HepG2 (cell line): ENCODE measurements around the gene SH2D3C. TPM values are rescaled to one million over a fixed set of nuclear protein-coding genes. Genes with fewer than 3 reads are reported as not detected.

Source experiments
- ATAC-seq: fragments of 200-7000 bp; cut with Tn5 transposase; 3 replicates; pipeline ENCODE4 v1.9.1; 2020; ENCODE audit warnings: mild to moderate bottlenecking, moderate library complexity
- BruUV-seq: library from RNA; stranded (reverse); fragments of 400-500 nt; replicated peaks from 2 replicates; lab custom pipeline; 2021; lab: Mats Ljungman, UMichigan
- CTCF ChIA-PET: fragments of 300-600 bp; formaldehyde crosslinking; extraction: SDS; loops from one replicate; lab custom pipeline; 2021; ENCODE audit warnings: low total read pairs, inconsistent platforms, low intra/inter-chr PET ratio; lab: Yijun Ruan, JAX
- POLR2A ChIA-PET: fragments of 350-600 bp; sonication (Branson Sonifier 250); formaldehyde crosslinking; loops from one replicate; lab custom pipeline; 2020; ENCODE audit warnings: antibody characterized with exemption, inconsistent platforms; lab: Yijun Ruan, JAX
- DNase-seq: peaks from one replicate; pipeline ENCODE4 v3.0.0-alpha.2; 2015; ENCODE audit warnings: low spot score
- FAIRE-seq: peaks from 3 replicates; lab custom pipeline; 2011; peaks lifted over from hg19 to GRCh38; lab: Jason Lieb, UNC
- H2AFZ ChIP-seq: one replicate; pipeline ENCODE4 v1.6.1; 2011; ENCODE audit warnings: low read length, inconsistent platforms
- H3K27ac ChIP-seq: fragments of 300-600 bp; 3 replicates; pipeline ENCODE4 v1.8.0; 2011; ENCODE audit warnings: mixed run types, mild to moderate bottlenecking, mixed read lengths, low read length, inconsistent platforms; ENCODE audit not compliant: insufficient read depth; ENCODE audit errors: extremely low read length
- H3K27me3 ChIP-seq, 2 experiments: fragments of 200-600 bp in 1 of 2; 2 replicates in 1 of 2; 3 replicates in 1 of 2; pipeline versions ENCODE4 v1.6.0 to v1.8.0; 2011; ENCODE audit warnings: low read length in 2 of 2, mild to moderate bottlenecking in 2 of 2, moderate library complexity in 2 of 2, inconsistent platforms in 1 of 2; ENCODE audit not compliant: insufficient read depth in 2 of 2, control insufficient read depth in 1 of 2
- H3K36me3 ChIP-seq, 2 experiments: fragments of 200-600 bp in 1 of 2; replicated peaks in 1 of 2; 2 replicates in 1 of 2; 3 replicates in 1 of 2; pipeline versions ENCODE4 v1.5.1 to v1.8.0; 2011; ENCODE audit warnings: low read length in 2 of 2, inconsistent platforms in 1 of 2; ENCODE audit not compliant: insufficient read depth in 2 of 2, control insufficient read depth in 1 of 2
- H3K4me1 ChIP-seq: 2 replicates; pipeline ENCODE4 v1.5.1; 2012; ENCODE audit warnings: low read length, inconsistent platforms; ENCODE audit not compliant: insufficient read depth
- H3K4me2 ChIP-seq: 2 replicates; pipeline ENCODE4 v1.6.0; 2011; ENCODE audit warnings: low read depth, low read length, inconsistent platforms
- H3K4me3 ChIP-seq, 3 experiments: fragments of 200-600 bp in 1 of 3; sonication (generic), shearing (Covaris generic) in 1 of 3; replicated peaks in 1 of 3; 2 replicates each; pipeline ENCODE4 v1.5.1; 2011 to 2016; ENCODE audit warnings: low read length in 3 of 3, inconsistent platforms in 2 of 3, low read depth in 2 of 3, mild to moderate bottlenecking in 2 of 3, control low read depth in 1 of 3, mixed read lengths in 1 of 3; ENCODE audit not compliant: insufficient read depth in 1 of 3
- H3K79me2 ChIP-seq: one replicate; pipeline ENCODE4 v1.6.1; 2011; ENCODE audit warnings: low read length, inconsistent platforms; ENCODE audit not compliant: insufficient read depth
- H3K9ac ChIP-seq: 2 replicates; pipeline ENCODE4 v1.6.0; 2011; ENCODE audit warnings: mild to moderate bottlenecking, low read depth, low read length, inconsistent platforms; ENCODE audit not compliant: insufficient read depth
- H3K9me3 ChIP-seq: 2 replicates; pipeline ENCODE4 v1.5.1; 2012; ENCODE audit warnings: mild to moderate bottlenecking, low read length
- H4K20me1 ChIP-seq: 2 replicates; pipeline ENCODE4 v1.6.0; 2011; ENCODE audit warnings: inconsistent platforms, mild to moderate bottlenecking, low read length, moderate library complexity; ENCODE audit not compliant: insufficient read depth
- ATF1 ChIP-seq: IDR thresholded peaks from 2 replicates; pipeline ENCODE4 v1.6.1; 2016; ENCODE audit warnings: mild to moderate bottlenecking, control low read depth
- CHD2 ChIP-seq: IDR thresholded peaks from 2 replicates; pipeline ENCODE4 v1.6.1; 2011; ENCODE audit warnings: low read depth, low read length, improper control_type of control experiment
- CREM ChIP-seq, 2 experiments: sonication (generic) in 1 of 2; formaldehyde crosslinking in 1 of 2; IDR thresholded peaks; 2 replicates each; pipeline versions ENCODE4 v1.4.0 to v1.6.1; 2016 to 2020; ENCODE audit warnings: antibody characterized with exemption in 1 of 2, mild to moderate bottlenecking in 1 of 2, missing genetic modification reagents in 1 of 2
- HCFC1 ChIP-seq: fragments of 150-350 bp; IDR thresholded peaks from 2 replicates; pipeline ENCODE4 v1.6.1; 2014; ENCODE audit warnings: low read depth, low read length
- ISL2 ChIP-seq: sonication (generic); formaldehyde crosslinking; IDR thresholded peaks from 2 replicates; pipeline ENCODE4 v1.5.0; 2020; ENCODE audit warnings: missing genetic modification reagents
- JUND ChIP-seq: sonication (generic); formaldehyde crosslinking; IDR thresholded peaks from 2 replicates; pipeline ENCODE4 v1.8.0; 2022; ENCODE audit warnings: mild to moderate bottlenecking, missing genetic modification reagents
- KDM3A ChIP-seq: IDR thresholded peaks from 2 replicates; pipeline ENCODE4 v1.6.1; 2018; ENCODE audit warnings: low read depth, missing compliant biosample characterization
- LCORL ChIP-seq, 2 experiments: fragments of 450-650 bp in 1 of 2; sonication (generic) in 1 of 2; formaldehyde crosslinking in 1 of 2; IDR thresholded peaks; 2 replicates each; pipeline versions ENCODE4 v1.5.0 to v1.6.1; 2017 to 2020; ENCODE audit warnings: antibody characterized with exemption in 1 of 2, missing genetic modification reagents in 1 of 2
- PCBP1 ChIP-seq: fragments of 200-400 bp; formaldehyde crosslinking; IDR thresholded peaks from 2 replicates; pipeline ENCODE4 v1.6.1; 2017; ENCODE audit warnings: mild to moderate bottlenecking, low read depth, low read length, borderline replicate concordance
- ZBTB38 ChIP-seq: sonication (generic); formaldehyde crosslinking; IDR thresholded peaks from 2 replicates; pipeline ENCODE4 v1.5.1; 2020; ENCODE audit warnings: mild to moderate bottlenecking, missing genetic modification reagents
- ZBTB42 ChIP-seq: sonication (generic); formaldehyde crosslinking; IDR thresholded peaks from 2 replicates; pipeline ENCODE4 v1.5.0; 2020; ENCODE audit warnings: mild to moderate bottlenecking, missing genetic modification reagents
- ZFP90 ChIP-seq: sonication (generic); formaldehyde crosslinking; IDR thresholded peaks from 2 replicates; pipeline ENCODE4 v1.8.0; 2022; ENCODE audit warnings: missing genetic modification reagents, mild to moderate bottlenecking, inconsistent platforms, borderline replicate concordance
- ZFY ChIP-seq: sonication (generic); formaldehyde crosslinking; IDR thresholded peaks from 2 replicates; pipeline ENCODE4 v1.4.0; 2020; ENCODE audit warnings: missing genetic modification reagents
- WGBS: methylation state at CpG from one replicate; pipeline ENCODE4 v1.1.6; 2017; ENCODE audit warnings: low lambda C conversion rate; 5-methylcytosine and 5-hydroxymethylcytosine counted together
- in situ Hi-C: cut with HindIII; loops from 2 replicates; pipeline ENCODE4 v1.10.0; 2017; ENCODE audit warnings: low pct_unique_long_range_greater_than_20kb; ENCODE audit not compliant: extremely low pct_ligation_motif_present
- intact Hi-C: fragments of 100-400 bp; cut with micrococcal nuclease; formaldehyde crosslinking; loops from one replicate; pipeline ENCODE4 v1.10.0; 2022; ENCODE audit not compliant: unreplicated experiment
- polyA plus RNA-seq, 8 experiments: library from polyadenylated mRNA; depleted of rRNA in 3 of 8; stranded (reverse) in 7 of 8; unstranded in 1 of 8; fragments of >200 nt; fragmentation: Illumina TruSeq in 4 of 8; extraction: Trizol in 4 of 8; gene quantifications; 2 replicates each; pipeline versions ENCODE4 v1.2.1 to v1.2.3, GENCODE V29; 2011 to 2016; ENCODE audit warnings: low read depth in 4 of 8, missing spikeins in 1 of 8, mixed read lengths in 1 of 8; ENCODE audit not compliant: insufficient read depth in 1 of 8
- total RNA-seq, 5 experiments: library from RNA; depleted of rRNA; stranded (reverse); fragments of >200 nt; fragmentation: Illumina TruSeq; extraction: Trizol; gene quantifications; 2 replicates each; pipeline ENCODE4 v1.2.3, GENCODE V29; 2016; ENCODE audit warnings: low read depth in 1 of 5
- TF ChIP-seq, protein P1 (sequence below): sonication (generic); formaldehyde crosslinking; IDR thresholded peaks from 2 replicates; pipeline ENCODE4 v1.4.0; 2020; ENCODE audit warnings: mild to moderate bottlenecking, missing genetic modification reagents
- TF ChIP-seq, protein P2 (sequence below): IDR thresholded peaks from 2 replicates; pipeline ENCODE4 v1.6.1; 2016; ENCODE audit warnings: missing compliant biosample characterization, missing genetic modification reagents, borderline replicate concordance
- TF ChIP-seq, protein P3 (sequence below): sonication (generic); formaldehyde crosslinking; IDR thresholded peaks from 2 replicates; pipeline ENCODE4 v1.4.0; 2020; ENCODE audit warnings: low read depth, missing genetic modification reagents

The SH2D3C gene
- total and polyA plus RNA-seq, 2 of the 13 experiments (the other 11 are each of a cell fraction or from before 2014, with no cell fraction given), result not detected

DNA sequence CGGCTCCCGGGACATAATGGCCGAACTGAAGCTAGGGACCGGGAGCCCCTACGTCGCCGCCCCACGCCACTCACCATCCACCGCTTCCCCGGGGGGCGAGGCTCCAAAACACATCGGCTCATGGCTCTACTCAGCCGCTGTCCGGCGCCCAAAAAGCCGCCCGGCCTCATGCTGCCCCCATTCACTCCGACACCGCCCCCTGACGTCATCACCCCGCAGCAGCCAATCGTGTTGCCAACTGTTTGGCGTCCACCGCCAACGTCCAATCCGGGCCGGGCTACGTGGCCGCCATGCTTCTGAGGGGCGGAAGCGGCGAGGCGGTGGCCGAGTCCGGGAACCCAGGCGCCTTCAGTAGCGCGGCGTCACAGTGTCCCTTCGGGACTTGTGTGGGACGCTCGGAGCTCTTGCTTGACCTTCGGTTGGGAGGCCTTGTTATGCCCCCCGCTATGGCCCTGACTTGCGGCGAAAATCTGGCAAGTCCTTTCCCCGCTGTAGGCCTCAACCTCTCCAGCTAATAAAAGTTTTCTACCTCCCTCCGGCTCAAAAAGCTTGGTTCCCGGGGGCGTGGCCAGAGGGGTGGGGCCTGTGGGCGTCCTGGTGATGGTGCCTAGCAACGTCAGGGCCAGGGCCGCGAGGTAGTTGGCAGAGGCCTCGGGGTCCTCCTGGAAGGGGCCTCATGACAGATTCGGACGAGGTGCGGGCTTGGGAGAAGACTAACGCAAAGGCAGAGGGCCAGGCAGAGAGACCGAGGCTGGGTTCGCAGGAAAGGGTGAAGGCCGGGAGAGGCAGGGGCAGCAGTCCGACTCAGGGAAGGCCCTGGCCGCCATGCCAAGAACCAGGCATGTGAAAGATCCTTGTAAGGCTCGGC is 62.8 kb downstream of the SH2D3C start, which contains the start of the genes PTRH1 and TTC16:
Gene PTRH1 (minus strand): TSS at position 194 of the 868 bp plus-strand sequence. CDS start 24 bp downstream, at position 170.
Gene TTC16 (plus strand): TSS at position 610 of the 868 bp plus-strand sequence. CDS start 67 bp downstream, at position 677.
- Histone ChIP-seq H4K20me1 (no peaks in the 10 kb centered on the region; the same call in 1 of the 2 replicates), H3K27me3 (peaks cover 0 to 6% of the 10 kb centered on the region in 2 experiments; a peak in 2 of 5 replicates), H3K4me2 (peak within 1 kb of the TSS; percentile 97), H3K79me2 (no peaks in the 10 kb centered on the region), H3K9me3 (no peaks in the 10 kb centered on the region), H3K36me3 (no peaks in the 10 kb centered on the region), H3K4me1 (peaks cover 38% of the 10 kb centered on the region), H3K9ac (peak within 1 kb of the TSS; percentile 55), H2AFZ (peak within 1 kb of the TSS; percentile 61), H3K27ac (peak within 1 kb of the TSS; percentile 19), H3K4me3 (peak within 1 kb of the TSS; percentile 77 to 90 (median 82))
- in situ Hi-C loops, result no loop called here
- intact Hi-C loops, result no loop called here
- FAIRE-seq (peak; percentile 34), ATAC-seq (peak; percentile 91), DNase-seq (peak; percentile 89)
- WGBS, result 9% methylated on average over 28 of the region's 65 CpGs
- POLR2A ChIA-PET, result interaction anchor here (0.8 to 2.4 kb wide), 7 partner anchors 9 to 108 kb away, joined by 3 to 11 read pairs (median 4); partner anchors contain the start of genes CFAP157 and TOR2A
- CTCF ChIA-PET, result no interaction called here
- BruUV-seq, result TSS peak; percentile 57
- TF ChIP-seq, protein P1, sequence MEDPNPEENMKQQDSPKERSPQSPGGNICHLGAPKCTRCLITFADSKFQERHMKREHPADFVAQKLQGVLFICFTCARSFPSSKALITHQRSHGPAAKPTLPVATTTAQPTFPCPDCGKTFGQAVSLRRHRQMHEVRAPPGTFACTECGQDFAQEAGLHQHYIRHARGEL (CRISPR knock-in tag), result no peak
- TF ChIP-seq ZFP90 (CRISPR knock-in tag), result peak; percentile 48; the same call in 1 of the 2 replicates
- 0 out of 2 replicates have a peak, but pooled peaks have one; percentile 36 for TF ChIP-seq ZBTB38
- TF ChIP-seq, protein P2, sequence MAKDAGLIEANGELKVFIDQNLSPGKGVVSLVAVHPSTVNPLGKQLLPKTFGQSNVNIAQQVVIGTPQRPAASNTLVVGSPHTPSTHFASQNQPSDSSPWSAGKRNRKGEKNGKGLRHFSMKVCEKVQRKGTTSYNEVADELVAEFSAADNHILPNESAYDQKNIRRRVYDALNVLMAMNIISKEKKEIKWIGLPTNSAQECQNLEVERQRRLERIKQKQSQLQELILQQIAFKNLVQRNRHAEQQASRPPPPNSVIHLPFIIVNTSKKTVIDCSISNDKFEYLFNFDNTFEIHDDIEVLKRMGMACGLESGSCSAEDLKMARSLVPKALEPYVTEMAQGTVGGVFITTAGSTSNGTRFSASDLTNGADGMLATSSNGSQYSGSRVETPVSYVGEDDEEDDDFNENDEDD (CRISPR knock-in tag), result peak; percentile 72
- peak; percentile 76 for TF ChIP-seq HCFC1
- TF ChIP-seq, protein P3, sequence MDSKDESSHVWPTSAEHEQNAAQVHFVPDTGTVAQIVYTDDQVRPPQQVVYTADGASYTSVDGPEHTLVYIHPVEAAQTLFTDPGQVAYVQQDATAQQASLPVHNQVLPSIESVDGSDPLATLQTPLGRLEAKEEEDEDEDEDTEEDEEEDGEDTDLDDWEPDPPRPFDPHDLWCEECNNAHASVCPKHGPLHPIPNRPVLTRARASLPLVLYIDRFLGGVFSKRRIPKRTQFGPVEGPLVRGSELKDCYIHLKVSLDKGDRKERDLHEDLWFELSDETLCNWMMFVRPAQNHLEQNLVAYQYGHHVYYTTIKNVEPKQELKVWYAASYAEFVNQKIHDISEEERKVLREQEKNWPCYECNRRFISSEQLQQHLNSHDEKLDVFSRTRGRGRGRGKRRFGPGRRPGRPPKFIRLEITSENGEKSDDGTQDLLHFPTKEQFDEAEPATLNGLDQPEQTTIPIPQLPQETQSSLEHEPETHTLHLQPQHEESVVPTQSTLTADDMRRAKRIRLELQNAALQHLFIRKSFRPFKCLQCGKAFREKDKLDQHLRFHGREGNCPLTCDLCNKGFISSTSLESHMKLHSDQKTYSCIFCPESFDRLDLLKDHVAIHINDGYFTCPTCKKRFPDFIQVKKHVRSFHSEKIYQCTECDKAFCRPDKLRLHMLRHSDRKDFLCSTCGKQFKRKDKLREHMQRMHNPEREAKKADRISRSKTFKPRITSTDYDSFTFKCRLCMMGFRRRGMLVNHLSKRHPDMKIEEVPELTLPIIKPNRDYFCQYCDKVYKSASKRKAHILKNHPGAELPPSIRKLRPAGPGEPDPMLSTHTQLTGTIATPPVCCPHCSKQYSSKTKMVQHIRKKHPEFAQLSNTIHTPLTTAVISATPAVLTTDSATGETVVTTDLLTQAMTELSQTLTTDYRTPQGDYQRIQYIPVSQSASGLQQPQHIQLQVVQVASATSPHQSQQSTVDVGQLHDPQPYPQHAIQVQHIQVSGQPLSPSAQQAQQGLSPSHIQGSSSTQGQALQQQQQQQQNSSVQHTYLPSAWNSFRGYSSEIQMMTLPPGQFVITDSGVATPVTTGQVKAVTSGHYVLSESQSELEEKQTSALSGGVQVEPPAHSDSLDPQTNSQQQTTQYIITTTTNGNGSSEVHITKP (CRISPR knock-in tag), result peak; percentile 56; the same call in 1 of the 2 replicates
- 0 out of 2 replicates have a peak, but pooled peaks have one; percentile 21 for TF ChIP-seq ISL2 (CRISPR knock-in tag)
- TF ChIP-seq CHD2, result peak; percentile 59; the same call in 1 of the 2 replicates
- TF ChIP-seq PCBP1, result peak; percentile 95
- TF ChIP-seq ATF1 (CRISPR knock-in tag), result peak; percentile 96
- 0 out of 2 replicates have a peak, but pooled peaks have one; percentile 39 for TF ChIP-seq JUND
- TF ChIP-seq CREM (IDR thresholded peaks at IDR 0.05), result peak; percentile 97
- peak; percentile 56; the same call in 1 of the 2 replicates for TF ChIP-seq CREM (CRISPR knock-in tag; IDR thresholded peaks at IDR 0.05)
- no peak for TF ChIP-seq ZBTB42 (CRISPR knock-in tag)
- TF ChIP-seq ZFY (CRISPR knock-in tag), result peak; percentile 76; the same call in 1 of the 2 replicates
- no peak for TF ChIP-seq LCORL (IDR thresholded peaks at IDR 0.05)
- TF ChIP-seq LCORL (CRISPR knock-in tag; IDR thresholded peaks at IDR 0.05), result peak; percentile 78
- 0 out of 2 replicates have a peak, but pooled peaks have one; percentile 29 for TF ChIP-seq KDM3A (CRISPR knock-in tag)
